Activated naive CD4-positive, alpha-beta T cell treated with anti-CD3 and anti-CD28 coated beads, Interleukin-2, amount 50 U/mL, for 16 hours (primary cell): ENCODE results near the gene LSR.
"Not testable (repeated sequence)": the region's sequence is repeated elsewhere in the genome, so short reads cannot be mapped to it uniquely, and the experiment has no call there.

ENCODE experiments used
- DNase-seq: peaks from one replicate; pipeline ENCODE4 v3.0.0-alpha.2; 2020

LSR gene

DNA sequence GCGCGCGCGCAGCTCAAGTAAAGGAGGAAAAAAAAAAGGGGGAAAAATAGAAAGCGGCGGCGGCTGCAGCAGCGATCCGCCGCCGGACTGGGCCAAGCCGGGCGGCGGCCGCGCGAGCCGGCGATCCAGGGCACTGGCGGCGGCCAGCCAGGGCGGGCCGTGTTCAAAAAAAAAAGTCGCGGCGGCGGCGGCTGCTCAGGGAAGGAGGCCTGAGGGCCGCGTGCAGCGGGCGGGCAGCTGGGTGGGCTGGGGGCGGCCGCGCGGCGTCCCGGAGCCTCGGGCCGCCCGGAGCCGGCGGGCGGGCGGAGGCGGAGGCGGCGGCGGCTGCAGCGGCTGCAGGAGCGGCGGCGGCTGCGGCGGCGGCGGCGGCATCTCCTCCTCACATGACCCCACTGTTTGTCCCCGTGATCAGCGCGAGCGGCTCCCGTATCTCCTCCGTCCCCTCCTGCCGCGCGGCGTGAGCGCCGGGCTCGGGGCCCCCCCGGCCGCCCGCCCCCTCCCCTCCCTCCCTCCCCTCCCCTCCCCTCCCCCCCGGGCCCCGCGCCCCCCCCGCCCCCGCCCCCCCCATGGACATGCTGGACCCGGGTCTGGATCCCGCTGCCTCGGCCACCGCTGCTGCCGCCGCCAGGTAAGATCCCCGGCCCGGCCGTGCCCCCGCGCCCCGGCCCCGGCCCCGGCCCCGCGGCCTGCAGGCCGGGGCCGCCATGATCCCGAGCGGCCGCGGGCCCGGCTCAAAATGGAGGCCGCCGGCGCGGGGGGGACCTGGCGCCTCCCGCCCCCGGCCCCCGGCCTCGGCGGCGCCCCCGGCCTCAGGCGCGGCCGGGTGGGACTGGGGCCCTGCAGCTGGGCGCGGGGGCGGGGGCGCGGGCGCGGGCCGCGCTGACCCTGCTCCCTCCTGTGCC, 20.0 kb downstream of the LSR start, which contains the start of gene USF2:
USF2 (plus strand) TSS at position 427 of the 902 bp plus-strand sequence; CDS start at position 567, 140 bp downstream.
- peak; percentile 69 for DNase-seq

DNA sequence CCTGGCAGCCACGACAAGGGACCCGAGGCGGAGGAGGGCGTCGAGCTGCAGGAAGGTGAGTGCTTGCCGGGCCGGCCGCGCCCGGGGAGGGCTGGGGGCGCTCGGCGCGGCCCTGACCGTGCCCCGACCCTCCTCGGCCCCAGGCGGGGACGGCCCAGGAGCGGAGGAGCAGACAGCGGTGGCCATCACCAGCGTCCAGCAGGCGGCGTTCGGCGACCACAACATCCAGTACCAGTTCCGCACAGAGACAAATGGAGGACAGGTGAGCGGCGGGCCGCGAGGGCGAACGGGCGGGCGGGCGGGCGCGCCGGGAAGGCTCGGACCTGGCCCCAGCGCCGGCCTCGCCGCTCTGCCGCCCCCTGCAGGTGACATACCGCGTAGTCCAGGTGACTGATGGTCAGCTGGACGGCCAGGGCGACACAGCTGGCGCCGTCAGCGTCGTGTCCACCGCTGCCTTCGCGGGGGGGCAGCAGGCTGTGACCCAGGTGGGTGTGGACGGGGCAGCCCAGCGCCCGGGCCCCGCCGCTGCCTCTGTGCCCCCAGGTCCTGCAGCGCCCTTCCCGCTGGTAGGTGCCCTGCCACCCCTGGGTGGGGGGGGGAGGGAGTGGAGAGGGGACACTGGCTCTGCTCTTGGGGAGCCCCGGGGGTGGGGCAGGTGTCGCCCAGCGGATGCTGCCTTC, 20.8 kb downstream of the LSR start:
- DNase-seq = peak; percentile 73

GRCh38 chr19:35270381-35270811, 21.6 kb downstream of the LSR start:
- no peak for DNase-seq

- no peak for DNase-seq
These were observed 22.7 kb downstream of the LSR start for GRCh38 chr19:35271546-35271945.

DNA sequence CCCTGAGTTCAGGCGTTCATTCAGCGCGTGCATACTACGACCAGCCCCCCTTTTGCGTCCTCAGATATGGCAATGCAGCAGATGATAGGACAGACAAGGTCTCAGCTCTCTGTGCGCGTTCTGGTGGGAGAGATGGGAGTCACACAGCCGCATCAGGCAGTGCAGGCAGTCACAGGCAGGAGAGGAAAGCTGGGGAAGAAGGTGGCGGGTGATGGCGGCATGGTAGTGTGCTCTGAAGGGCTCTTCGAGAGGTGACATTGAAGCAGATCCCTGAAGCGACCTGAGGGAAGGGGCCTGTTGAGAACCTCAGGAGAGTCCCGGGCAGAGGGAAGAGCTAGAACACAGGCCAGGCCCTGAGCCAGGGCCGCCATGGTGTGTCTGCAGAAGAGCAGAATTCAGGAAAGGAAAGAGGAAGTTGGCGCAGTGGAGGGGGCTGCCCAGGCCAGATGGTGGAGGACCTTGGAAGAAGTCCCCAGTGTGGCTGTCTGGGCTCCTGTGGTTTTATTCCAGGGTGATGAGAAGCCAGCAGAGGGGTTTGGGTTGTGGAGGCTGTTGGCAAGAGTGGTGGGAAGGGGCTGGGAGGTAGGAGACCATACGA, 23.4 kb downstream of the LSR start:
- no peak for DNase-seq

- no peak for DNase-seq
These were observed 24.3 kb downstream of the LSR start for GRCh38 chr19:35272954-35273649.

DNA sequence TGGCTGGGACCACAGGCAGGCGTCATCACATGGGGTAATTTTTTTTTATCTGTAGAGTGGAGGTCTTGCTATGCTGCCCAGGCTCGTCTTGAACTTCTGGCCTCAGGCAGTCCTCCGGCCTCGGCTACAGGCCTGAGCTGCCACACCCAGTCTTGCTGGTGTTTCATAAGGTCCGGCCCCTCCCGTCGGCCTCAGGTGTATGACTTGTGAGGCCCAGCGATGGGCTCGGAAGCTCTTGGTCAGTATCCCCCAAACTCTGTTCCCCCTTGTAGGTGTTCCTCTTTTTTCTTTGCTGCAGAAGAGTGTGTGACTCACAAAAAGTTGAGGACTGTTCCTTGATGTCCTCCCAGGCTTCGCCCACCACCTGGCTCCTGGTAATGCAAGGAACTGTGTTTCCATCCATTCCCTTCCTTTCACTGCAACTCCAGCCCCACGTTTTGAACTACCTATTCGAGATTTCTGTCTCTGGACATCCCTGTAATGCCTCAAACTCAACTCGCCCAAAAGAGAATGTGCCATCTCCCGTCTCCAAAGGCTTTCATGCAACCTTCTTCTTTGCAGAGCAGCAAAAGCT, 25.0 kb downstream of the LSR start:
- no peak for DNase-seq

GRCh38 chr19:35274323-35274722, 25.5 kb downstream of the LSR start:
- no peak for DNase-seq

GRCh38 chr19:35276706-35277281, 28.0 kb downstream of the LSR start:
- no peak for DNase-seq

GRCh38 chr19:35278578-35279284, 29.9 kb downstream of the LSR start:
- no peak for DNase-seq

GRCh38 chr19:35279374-35279773, 30.6 kb downstream of the LSR start:
- no peak for DNase-seq

GRCh38 chr19:35279985-35280821, 31.4 kb downstream of the LSR start:
- DNase-seq = no peak

DNA sequence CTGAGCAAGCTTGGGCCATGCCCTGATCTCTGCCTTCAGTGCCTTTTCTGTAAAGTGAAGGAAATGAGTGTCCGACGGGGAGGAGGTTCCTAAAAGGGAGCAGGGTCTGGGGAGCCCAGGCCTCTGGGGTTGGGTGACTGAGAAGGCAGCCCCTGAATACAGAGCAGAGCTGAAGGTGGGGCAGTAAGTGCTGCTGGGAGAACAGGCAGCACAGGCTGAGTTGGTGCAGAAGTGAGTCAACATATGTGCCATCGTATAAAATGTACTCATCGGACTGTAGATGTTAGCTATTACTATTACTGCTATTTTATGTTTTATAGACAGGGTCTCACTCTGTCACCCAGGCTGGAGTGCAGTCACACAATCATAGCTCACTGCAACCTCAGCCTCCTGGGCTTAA, 32.5 kb downstream of the LSR start:
- DNase-seq = no peak

DNA sequence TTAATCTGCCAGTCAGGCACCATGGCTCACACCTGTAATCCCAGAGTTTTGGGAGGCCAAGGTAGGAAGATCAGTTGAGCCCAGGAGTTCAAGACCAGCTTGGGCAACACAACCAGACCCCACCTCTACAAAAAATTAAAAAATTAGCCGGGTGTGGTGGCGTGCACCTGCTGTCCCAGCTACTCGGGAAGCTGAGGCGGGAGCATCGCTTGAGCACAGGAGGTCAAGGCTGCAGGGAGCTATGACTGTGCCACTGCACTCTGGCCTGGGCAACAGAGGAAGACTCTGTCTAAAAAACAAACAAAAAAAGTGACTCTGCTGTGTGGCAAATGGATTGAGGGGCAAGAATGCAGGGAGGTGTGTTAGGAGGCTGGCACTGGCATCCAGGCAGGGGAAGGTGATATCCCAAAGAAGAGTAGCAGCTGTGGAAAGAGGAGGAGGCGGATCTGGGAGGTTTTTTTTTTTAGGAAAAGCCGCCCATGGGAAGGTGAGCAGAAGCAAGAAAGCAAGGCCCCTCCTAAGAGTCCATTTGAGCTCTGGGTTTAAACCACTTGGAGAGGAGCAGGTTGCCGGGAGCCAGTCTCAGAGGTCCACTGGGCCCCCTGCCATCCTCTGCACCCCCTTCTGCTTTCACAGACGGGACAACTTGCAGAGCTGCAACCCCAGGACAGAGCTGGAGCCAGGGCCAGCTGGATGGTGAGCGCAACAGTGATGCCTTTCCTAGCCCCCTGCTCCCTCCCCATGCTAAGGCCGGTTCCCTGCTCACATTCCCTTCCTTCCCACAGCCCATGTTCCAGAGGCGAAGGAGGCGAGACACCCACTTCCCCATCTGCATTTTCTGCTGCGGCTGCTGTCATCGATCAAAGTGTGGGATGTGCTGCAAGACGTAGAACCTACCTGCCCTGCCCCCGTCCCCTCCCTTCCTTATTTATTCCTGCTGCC, 35.6 kb downstream of the LSR start:
- no peak for DNase-seq

- DNase-seq = no peak
These were observed 36.3 kb downstream of the LSR start for GRCh38 chr19:35285095-35285449.

DNA sequence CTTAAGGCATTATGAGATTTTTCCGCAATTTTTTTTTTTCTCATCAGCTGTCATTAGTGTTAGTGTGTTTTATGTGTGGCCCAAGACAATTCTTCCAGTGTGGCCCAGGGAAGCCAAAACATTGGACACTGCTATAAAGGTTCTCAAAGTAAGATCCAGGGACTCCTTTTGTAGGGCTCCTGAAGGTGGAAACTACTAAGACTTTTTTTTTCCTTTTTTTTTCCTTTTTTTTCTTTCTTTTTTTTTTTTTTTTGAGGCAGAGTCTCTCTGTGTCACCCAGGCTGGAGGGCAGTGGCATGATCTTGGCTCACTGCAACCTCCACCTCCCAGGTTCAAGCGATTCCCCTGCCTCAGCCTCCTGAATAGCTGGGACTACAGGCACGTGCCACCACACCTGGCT, 36.7 kb downstream of the LSR start:
- not testable (repeated sequence) for DNase-seq

DNA sequence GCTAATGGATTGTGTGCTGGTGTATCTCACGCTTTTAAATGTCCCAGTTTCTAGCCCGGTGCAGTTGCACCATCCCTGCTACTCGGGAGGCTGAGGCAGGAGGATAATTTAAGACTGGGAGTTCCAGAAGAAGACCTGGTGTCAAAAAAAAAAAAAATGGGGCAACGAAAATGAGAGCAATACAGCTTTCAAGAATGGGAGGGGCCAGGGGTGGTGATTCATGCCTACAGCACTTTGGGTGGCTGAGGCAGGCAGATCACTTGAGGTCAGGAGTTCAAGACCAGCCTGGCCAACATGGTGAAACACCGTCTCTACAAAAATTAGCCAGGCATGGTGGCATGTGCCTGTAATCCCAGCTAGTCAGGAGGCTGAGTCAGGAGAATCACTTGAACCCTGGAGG, 37.3 kb downstream of the LSR start:
- DNase-seq = not testable (repeated sequence)

- no peak for DNase-seq
These were observed 38.9 kb downstream of the LSR start for GRCh38 chr19:35287713-35288112.

- no peak for DNase-seq
These were observed 39.5 kb downstream of the LSR start for GRCh38 chr19:35288331-35288730.

- no peak for DNase-seq
These were observed 40.1 kb downstream of the LSR start for GRCh38 chr19:35288906-35289305.
